ENCODE data around the gene PODN.

DNA sequence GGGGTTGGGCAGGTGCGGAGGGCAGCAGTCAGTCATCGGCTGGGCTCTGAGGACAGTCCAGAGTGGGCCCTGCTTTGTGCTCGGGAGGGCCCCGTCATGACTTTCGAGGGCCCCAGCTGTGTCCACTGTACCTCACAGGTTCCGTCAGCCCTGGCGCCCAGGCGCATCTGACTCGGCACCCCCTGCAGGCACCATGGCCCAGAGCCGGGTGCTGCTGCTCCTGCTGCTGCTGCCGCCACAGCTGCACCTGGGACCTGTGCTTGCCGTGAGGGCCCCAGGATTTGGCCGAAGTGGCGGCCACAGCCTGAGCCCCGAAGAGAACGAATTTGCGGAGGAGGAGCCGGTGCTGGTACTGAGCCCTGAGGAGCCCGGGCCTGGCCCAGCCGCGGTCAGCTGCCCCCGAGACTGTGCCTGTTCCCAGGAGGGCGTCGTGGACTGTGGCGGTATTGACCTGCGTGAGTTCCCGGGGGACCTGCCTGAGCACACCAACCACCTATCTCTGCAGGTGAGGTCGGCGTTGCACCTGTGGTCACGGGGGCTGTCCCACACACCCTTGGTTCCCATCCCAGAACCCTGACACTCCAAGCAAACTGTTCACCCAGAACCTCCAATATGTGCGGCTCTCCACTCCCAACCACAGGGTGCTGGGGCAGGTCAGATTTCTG is 7.8 kb downstream of the PODN start:
- TF ChIP-seq POLR2A (IDR thresholded peaks at IDR 0.05): no peak
- TF ChIP-seq, protein P1, sequence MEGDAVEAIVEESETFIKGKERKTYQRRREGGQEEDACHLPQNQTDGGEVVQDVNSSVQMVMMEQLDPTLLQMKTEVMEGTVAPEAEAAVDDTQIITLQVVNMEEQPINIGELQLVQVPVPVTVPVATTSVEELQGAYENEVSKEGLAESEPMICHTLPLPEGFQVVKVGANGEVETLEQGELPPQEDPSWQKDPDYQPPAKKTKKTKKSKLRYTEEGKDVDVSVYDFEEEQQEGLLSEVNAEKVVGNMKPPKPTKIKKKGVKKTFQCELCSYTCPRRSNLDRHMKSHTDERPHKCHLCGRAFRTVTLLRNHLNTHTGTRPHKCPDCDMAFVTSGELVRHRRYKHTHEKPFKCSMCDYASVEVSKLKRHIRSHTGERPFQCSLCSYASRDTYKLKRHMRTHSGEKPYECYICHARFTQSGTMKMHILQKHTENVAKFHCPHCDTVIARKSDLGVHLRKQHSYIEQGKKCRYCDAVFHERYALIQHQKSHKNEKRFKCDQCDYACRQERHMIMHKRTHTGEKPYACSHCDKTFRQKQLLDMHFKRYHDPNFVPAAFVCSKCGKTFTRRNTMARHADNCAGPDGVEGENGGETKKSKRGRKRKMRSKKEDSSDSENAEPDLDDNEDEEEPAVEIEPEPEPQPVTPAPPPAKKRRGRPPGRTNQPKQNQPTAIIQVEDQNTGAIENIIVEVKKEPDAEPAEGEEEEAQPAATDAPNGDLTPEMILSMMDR (IDR thresholded peaks at IDR 0.05): no peak

All from tibial nerve (tissue), 3 donors.